GM12878 (cell line): ENCODE data around the gene ZYG11A. TPM values are rescaled to one million over a fixed set of nuclear protein-coding genes. Genes with fewer than 3 reads are reported as not detected.

Experiments used
- ATAC-seq: fragments of 200-7000 bp; cut with Tn5 transposase; 3 replicates; pipeline ENCODE4 v1.9.1; 2020; ENCODE audit warnings: mild to moderate bottlenecking, moderate library complexity
- BruUV-seq: library from RNA; stranded (reverse); fragments of 400-500 nt; replicated peaks from 2 replicates; lab custom pipeline; 2021; lab: Mats Ljungman, UMichigan
- CTCF ChIA-PET: fragments of 300-600 bp; sonication (Branson Sonifier 250); formaldehyde crosslinking; extraction: SDS; loops from one replicate; lab custom pipeline; 2021; ENCODE audit warnings: inconsistent platforms; lab: Yijun Ruan, JAX
- POLR2A ChIA-PET: fragments of 350-600 bp; formaldehyde crosslinking; extraction: SDS; loops from one replicate; lab custom pipeline; 2021; ENCODE audit warnings: inconsistent platforms; lab: Charles Lee
- RAD21 ChIA-PET: fragments of 300-600 bp; sonication (Branson Sonifier 250); formaldehyde crosslinking; loops from one replicate; lab custom pipeline; 2023; ENCODE audit warnings: antibody characterized with exemption; ENCODE audit not compliant: unreplicated experiment; lab: Charles Lee
- SMC1A ChIA-PET: fragments of 300-600 bp; sonication (Branson Sonifier 250); formaldehyde crosslinking; loops from one replicate; lab custom pipeline; 2023; ENCODE audit not compliant: unreplicated experiment, uncharacterized antibody; lab: Charles Lee
- DNase-seq: peaks from one replicate; pipeline ENCODE4 v3.0.0-alpha.2; 2011; ENCODE audit warnings: low read depth, low spot score
- FAIRE-seq: peaks from 3 replicates; lab custom pipeline; 2011; peaks lifted over from hg19 to GRCh38; lab: Jason Lieb, UNC
- H2AFZ ChIP-seq: 2 replicates; pipeline ENCODE4 v1.6.0; 2011; ENCODE audit warnings: low read depth, low read length, control low read depth; ENCODE audit not compliant: control insufficient read depth
- H3K27ac ChIP-seq: 2 replicates; pipeline ENCODE4 v1.5.1; 2011; ENCODE audit warnings: control low read depth; ENCODE audit not compliant: control insufficient read depth, insufficient read depth
- H3K27me3 ChIP-seq, 2 experiments: replicated peaks in 1 of 2; 2 replicates each; pipeline versions ENCODE4 v1.6.0 to v1.6.1; 2011; ENCODE audit warnings: low read length in 1 of 2; ENCODE audit not compliant: control insufficient read depth in 2 of 2, insufficient read depth in 2 of 2
- H3K36me3 ChIP-seq, 2 experiments: 2 replicates each; pipeline ENCODE4 v1.5.1; 2011; ENCODE audit warnings: low read length in 1 of 2; ENCODE audit not compliant: control insufficient read depth in 2 of 2, insufficient read depth in 2 of 2
- H3K4me1 ChIP-seq: 2 replicates; pipeline ENCODE4 v1.6.1; 2011; ENCODE audit warnings: mild to moderate bottlenecking, low read length, moderate library complexity, mixed read lengths; ENCODE audit not compliant: control insufficient read depth, insufficient read depth
- H3K4me2 ChIP-seq: 2 replicates; pipeline ENCODE4 v1.6.0; 2011; ENCODE audit warnings: control low read depth; ENCODE audit not compliant: control insufficient read depth, insufficient read depth
- H3K4me3 ChIP-seq: fragments of 200-600 bp; sonication (generic); 2 replicates; pipeline ENCODE4 v1.5.1; 2016
- H3K79me2 ChIP-seq: 2 replicates; pipeline ENCODE4 v1.6.0; 2011; ENCODE audit warnings: low read length; ENCODE audit not compliant: control insufficient read depth, insufficient read depth
- H3K9ac ChIP-seq: 2 replicates; pipeline ENCODE4 v1.8.0; 2011; ENCODE audit warnings: low read length, control low read depth, mixed read lengths; ENCODE audit not compliant: control insufficient read depth, insufficient read depth
- H3K9me3 ChIP-seq: replicated peaks from 3 replicates; pipeline ENCODE4 v1.5.1; 2011; ENCODE audit warnings: mild to moderate bottlenecking, low read length; ENCODE audit not compliant: control insufficient read depth, insufficient read depth
- H4K20me1 ChIP-seq: 2 replicates; pipeline ENCODE4 v1.6.0; 2011; ENCODE audit not compliant: control insufficient read depth, insufficient read depth
- BMI1 ChIP-seq: fragments of 450-650 bp; IDR thresholded peaks from 2 replicates; pipeline ENCODE4 v1.6.1; 2016; ENCODE audit warnings: mild to moderate bottlenecking, moderate library complexity, borderline replicate concordance
- GABPA ChIP-seq: IDR thresholded peaks from 2 replicates; pipeline ENCODE4 v1.6.1; 2014; ENCODE audit warnings: antibody characterized with exemption, low read depth, mild to moderate bottlenecking, inconsistent platforms
- KDM1A ChIP-seq: fragments of 200-600 bp; sonication (generic); IDR thresholded peaks from 2 replicates; pipeline ENCODE4 v1.6.1; 2016; ENCODE audit warnings: borderline replicate concordance
- RAD21 ChIP-seq: IDR thresholded peaks from 2 replicates; pipeline ENCODE4 v1.6.1; 2011; ENCODE audit warnings: mild to moderate bottlenecking, low read depth, low read length, moderate library complexity; ENCODE audit not compliant: insufficient read depth
- TCF3 ChIP-seq: IDR thresholded peaks from 2 replicates; pipeline ENCODE4 v1.6.1; 2012; ENCODE audit warnings: low read depth, mild to moderate bottlenecking, low read length, borderline replicate concordance; ENCODE audit not compliant: insufficient read depth
- WGBS: methylation state at CpG from one replicate; pipeline ENCODE4 v1.1.6; 2016; ENCODE audit warnings: low lambda C conversion rate; ENCODE audit not compliant: insufficient replicate concordance, insufficient coverage; ENCODE audit errors: missing lambda C conversion rate; 5-methylcytosine and 5-hydroxymethylcytosine counted together
- in situ Hi-C: fragments of 300-500 bp; cut with MboI; formaldehyde crosslinking; loops from 9 replicates; pipeline ENCODE4 v1.14.3; 2018; ENCODE audit warnings: mixed read lengths
- intact Hi-C: fragments of 100-400 bp; cut with micrococcal nuclease; formaldehyde crosslinking; loops from one replicate; pipeline ENCODE4 v1.14.2; 2022; ENCODE audit not compliant: unreplicated experiment
- polyA plus RNA-seq, 11 experiments: library from polyadenylated mRNA; depleted of rRNA in 4 of 11; unstranded in 6 of 11; stranded (reverse) in 5 of 11; fragments of >200 nt; fragmentation: Nextera tagmentation in 4 of 11; fragmentation: Illumina TruSeq in 1 of 11; extraction: Ambion mirVana in 4 of 11; extraction: Trizol in 1 of 11; gene quantifications; 1 replicate in 1 of 11; 2 replicates in 10 of 11; pipeline versions ENCODE4 v1.2.1 to v1.2.3, GENCODE V29; 2011 to 2016; ENCODE audit warnings: inconsistent platforms in 2 of 11, missing spikeins in 2 of 11, low read depth in 1 of 11
- total RNA-seq, 4 experiments: library from RNA; depleted of rRNA in 3 of 4; stranded (reverse); fragments of >200 nt in 3 of 4; fragmentation: Illumina TruSeq in 1 of 4; extraction: Trizol in 1 of 4; gene quantifications; 2 replicates each; pipeline versions ENCODE4 v1.2.1 to v1.2.3, GENCODE V29; 2013 to 2021
- TF ChIP-seq, protein P1 (sequence below): IDR thresholded peaks from 2 replicates; pipeline ENCODE4 v1.6.1; 2012; ENCODE audit warnings: low read length, inconsistent platforms

ZYG11A gene
- total and polyA plus RNA-seq, 10 of the 15 experiments (the other 5 are each of a cell fraction or from before 2014, with no cell fraction given), result 0.22 to 6.4 (median 0.68) TPM

GRCh38 chr1:52850951-52851350 is 8.4 kb downstream of the ZYG11A start:
- intact Hi-C loops, result no loop called here
- no peaks in the 10 kb centered on the region for H3K9me3 ChIP-seq
- H3K4me2 ChIP-seq, result no peak overlapping the region
- ChIA-PET RAD21 (no interaction called here), SMC1A (interaction anchor here (0.9 to 1.5 kb wide), 2 partner anchors 17 to 446 kb away, joined by 3 to 5 read pairs; partner anchors contain the start of gene PRPF38A), CTCF (interaction anchor here (0.6 kb wide), 1 partner anchor 527 kb away, joined by 3 read pairs; no protein-coding TSS in a partner anchor), POLR2A (interaction anchor here (1.1 kb wide), 1 partner anchor 8 kb away, joined by 3 read pairs; the partner anchor contains the start of gene ZYG11A)
- no peaks in the 10 kb centered on the region; a peak in 2 of 4 replicates for H3K36me3 ChIP-seq
- no peak for FAIRE-seq
- no peaks in the 10 kb centered on the region for H3K27me3 ChIP-seq
- H3K4me1 ChIP-seq, result no peaks in the 10 kb centered on the region
- in situ Hi-C loops, result no loop called here
- peaks cover 4% of the 10 kb centered on the region for H3K79me2 ChIP-seq
- TF ChIP-seq GABPA (no peak), RAD21 (no peak), TCF3 (no peak), KDM1A (no peak), BMI1 (no peak)
- TF ChIP-seq, protein P1, sequence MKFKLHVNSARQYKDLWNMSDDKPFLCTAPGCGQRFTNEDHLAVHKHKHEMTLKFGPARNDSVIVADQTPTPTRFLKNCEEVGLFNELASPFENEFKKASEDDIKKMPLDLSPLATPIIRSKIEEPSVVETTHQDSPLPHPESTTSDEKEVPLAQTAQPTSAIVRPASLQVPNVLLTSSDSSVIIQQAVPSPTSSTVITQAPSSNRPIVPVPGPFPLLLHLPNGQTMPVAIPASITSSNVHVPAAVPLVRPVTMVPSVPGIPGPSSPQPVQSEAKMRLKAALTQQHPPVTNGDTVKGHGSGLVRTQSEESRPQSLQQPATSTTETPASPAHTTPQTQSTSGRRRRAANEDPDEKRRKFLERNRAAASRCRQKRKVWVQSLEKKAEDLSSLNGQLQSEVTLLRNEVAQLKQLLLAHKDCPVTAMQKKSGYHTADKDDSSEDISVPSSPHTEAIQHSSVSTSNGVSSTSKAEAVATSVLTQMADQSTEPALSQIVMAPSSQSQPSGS, result no peak
- TF ChIP-seq, all 136 proteins: peak for 0
- no TSS peak for BruUV-seq
- Histone ChIP-seq H3K4me3 (no peak overlapping the region), H2AFZ (no peak overlapping the region), H4K20me1 (no peaks in the 10 kb centered on the region), H3K9ac (no peak overlapping the region), H3K27ac (no peak overlapping the region)
- WGBS, result 85% methylated on average over 4 of the region's 4 CpGs
- ATAC-seq (no peak), DNase-seq (no peak)
